Measurements from ENCODE around the gene DNAAF1. TPM values are rescaled to one million over a fixed set of nuclear protein-coding genes. Genes with fewer than 3 reads are reported as not detected.

Gene DNAAF1
- total and polyA plus RNA-seq, 2 of the 4 experiments (the other 2 are of a cell fraction) = 0.05 TPM; not detected in 1

GRCh38 chr16:84159007-84159406 is 13.9 kb downstream of the DNAAF1 start:
- Histone ChIP-seq H2AK5ac (ENCODE audit: low read depth, low read length) (no peak overlapping the region), H4K91ac (ENCODE audit: insufficient read depth, low read depth, low read length) (no peak overlapping the region), H2BK15ac (ENCODE audit: low read depth, low read length) (no peak overlapping the region), H3K23ac (ENCODE audit: low read depth, low read length) (no peak overlapping the region), H3K9me3 (ENCODE audit: control insufficient read depth, insufficient read depth, low read length) (peaks cover 2% of the 10 kb centered on the region; the same call in 1 of the 2 replicates), H3K4me3 (ENCODE audit: insufficient read depth, low read depth, low read length) (no peak overlapping the region), H2BK20ac (ENCODE audit: low read depth, low read length) (no peak overlapping the region), H3K4ac (ENCODE audit: low read depth, low read length) (no peak overlapping the region), H4K8ac (ENCODE audit: low read depth in 2 of 2, low read length in 2 of 2) (no peak overlapping the region), H4K5ac (ENCODE audit: low read depth, low read length) (no peak overlapping the region), H3K9ac (ENCODE audit: low read depth, low read length) (no peak overlapping the region), H3K27ac (ENCODE audit: insufficient read depth, low read length) (no peak overlapping the region), H3K18ac (ENCODE audit: low read depth, low read length) (no peak overlapping the region), H2BK120ac (ENCODE audit: low read depth, low read length) (no peak overlapping the region), H3K4me1 (ENCODE audit: control insufficient read depth, insufficient read depth, low read length) (no peaks in the 10 kb centered on the region), H3K4me2 (ENCODE audit: low read depth, low read length) (no peak overlapping the region), H3K9me1 (ENCODE audit: insufficient read depth, low read length) (no peaks in the 10 kb centered on the region), H3K56ac (ENCODE audit: extremely low read depth, insufficient read depth, low read length) (no peak overlapping the region), H3K79me1 (ENCODE audit: low read depth in 1 of 2, low read length in 2 of 2) (no peaks in the 10 kb centered on the region), H2AK9ac (replicated peaks; ENCODE audit: low read depth, low read length, poor library complexity) (no peak overlapping the region), H3K36me3 (ENCODE audit: control insufficient read depth, insufficient read depth, low read length) (no peaks in the 10 kb centered on the region), H4K20me1 (ENCODE audit: insufficient read depth, low read length) (no peaks in the 10 kb centered on the region), H3K14ac (replicated peaks; ENCODE audit: low read depth, low read length) (no peak overlapping the region), H2AFZ (replicated peaks; ENCODE audit: low read length, poor library complexity) (no peak overlapping the region), H3K27me3 (ENCODE audit: control insufficient read depth, insufficient read depth, low read length) (peaks cover 36% of the 10 kb centered on the region), H2BK5ac (ENCODE audit: low read depth, low read length, poor library complexity, severe bottlenecking) (no peak overlapping the region)
- dilution Hi-C loops (cut with HindIII; ENCODE audit: low sequenced_read_pairs, unreplicated experiment) = no loop called here
- ChIA-PET CTCF (no interaction called here), POLR2A (ENCODE audit: unreplicated experiment) (no interaction called here)
- in situ Hi-C loops (cut with MboI; ENCODE audit: low sequenced_read_pairs) = no loop called here
- ATAC-seq (ENCODE audit: low read depth) (peak; percentile 59), DNase-seq (no peak)
- no peak for TF ChIP-seq FOS (IDR thresholded peaks at IDR 0.05; ENCODE audit: low read depth, low read length)
- TF ChIP-seq MXI1 (IDR thresholded peaks at IDR 0.05; ENCODE audit: borderline replicate concordance, low read depth, low read length) = no peak
- no peak for TF ChIP-seq USF2 (IDR thresholded peaks at IDR 0.05; ENCODE audit: low read depth, low read length)
- TF ChIP-seq ELK1 (IDR thresholded peaks at IDR 0.05; ENCODE audit: borderline replicate concordance, low read depth, low read length) = no peak
- no peak for TF ChIP-seq POLR2A (IDR thresholded peaks at IDR 0.05; ENCODE audit: low read depth, low read length)
- TF ChIP-seq SMC3 (IDR thresholded peaks at IDR 0.05; ENCODE audit: low read depth, low read length) = no peak
- no peak for TF ChIP-seq CHD1 (IDR thresholded peaks at IDR 0.05; ENCODE audit: low read depth, low read length)
- TF ChIP-seq CTCF (conservative IDR thresholded peaks at IDR 0.05; ENCODE audit: low read depth, low read length) = no peak
- TF ChIP-seq RCOR1 (IDR thresholded peaks at IDR 0.05; ENCODE audit: insufficient replicate concordance, low read length) = no peak
- no peak for TF ChIP-seq BHLHE40 (IDR thresholded peaks at IDR 0.05; ENCODE audit: low read depth, low read length)
- no peak for TF ChIP-seq MAFK (IDR thresholded peaks at IDR 0.05; ENCODE audit: low read depth, low read length)
- no peak for TF ChIP-seq MAZ (IDR thresholded peaks at IDR 0.05; ENCODE audit: borderline replicate concordance, low read depth, low read length)
- no peak for TF ChIP-seq RAD21 (IDR thresholded peaks at IDR 0.05; ENCODE audit: low read length)
- TF ChIP-seq CEBPB (IDR thresholded peaks at IDR 0.05; ENCODE audit: low read depth, low read length) = no peak
- TF ChIP-seq NFE2L2 (IDR thresholded peaks at IDR 0.05; ENCODE audit: low read depth, low read length) = no peak
- TF ChIP-seq RFX5 (IDR thresholded peaks at IDR 0.05; ENCODE audit: low read depth, low read length) = no peak
- WGBS, 2 experiments (ENCODE audit: extremely low coverage in 2 of 2, insufficient read length in 1 of 2) = no CpG with 5 or more reads among the region's 9 CpGs
- intact Hi-C loops (cut with micrococcal nuclease) = no loop called here
- no TSS peak for BruUV-seq (replicated peaks)
